PC-9 (cell line): ENCODE data around the gene BMP5. TPM values are rescaled to one million over a fixed set of nuclear protein-coding genes. Genes with fewer than 3 reads are reported as not detected.

Experiments
- BruUV-seq: library from RNA; stranded (reverse); fragments of 400-500 nt; replicated peaks from 2 replicates; lab custom pipeline; 2021; lab: Mats Ljungman, UMichigan
- CTCF ChIA-PET: fragments of 300-600 bp; sonication (Branson Sonifier 250); formaldehyde crosslinking; loops from one replicate; lab custom pipeline; 2022; ENCODE audit warnings: antibody characterized with exemption; lab: Charles Lee
- POLR2A ChIA-PET: fragments of 300-600 bp; sonication (Branson Sonifier 250); formaldehyde crosslinking; loops from one replicate; lab custom pipeline; 2022; ENCODE audit warnings: antibody characterized with exemption; ENCODE audit not compliant: unreplicated experiment; lab: Charles Lee
- DNase-seq, 2 experiments: peaks; one replicate each; pipeline versions ENCODE4 v3.0.0 to v3.0.0-alpha.2; 2015 to 2022; ENCODE audit warnings: mixed read lengths in 1 of 2
- H2AFZ ChIP-seq: fragments of 200-600 bp; sonication (generic); 2 replicates; pipeline ENCODE4 v1.8.1; 2017; ENCODE audit warnings: antibody characterized with exemption
- H3F3A ChIP-seq: fragments of 200-600 bp; sonication (generic); 2 replicates; pipeline ENCODE4 v1.8.1; 2017; ENCODE audit warnings: antibody characterized with exemption, mild to moderate bottlenecking, low read depth; ENCODE audit not compliant: insufficient read depth
- H3K27ac ChIP-seq: fragments of 200-600 bp; sonication (generic); 2 replicates; pipeline ENCODE4 v1.6.1; 2016; ENCODE audit warnings: mixed run types
- H3K27me3 ChIP-seq: fragments of 200-600 bp; sonication (generic); 2 replicates; pipeline ENCODE4 v1.6.1; 2016; ENCODE audit warnings: low read depth, mixed run types; ENCODE audit not compliant: insufficient read depth
- H3K36me3 ChIP-seq: fragments of 200-600 bp; sonication (generic); 2 replicates; pipeline ENCODE4 v1.6.1; 2016; ENCODE audit warnings: low read depth, mixed run types
- H3K4me1 ChIP-seq: fragments of 200-600 bp; sonication (generic); replicated peaks from 2 replicates; pipeline ENCODE4 v1.6.1; 2016; ENCODE audit warnings: mixed run types; ENCODE audit not compliant: insufficient read depth
- H3K4me2 ChIP-seq: fragments of 200-600 bp; sonication (generic); 2 replicates; pipeline ENCODE4 v1.6.1; 2017; ENCODE audit warnings: mixed run types
- H3K4me3 ChIP-seq: fragments of 200-600 bp; sonication (generic); 2 replicates; pipeline ENCODE4 v1.6.1; 2016; ENCODE audit warnings: mixed run types
- H3K79me2 ChIP-seq: fragments of 200-600 bp; sonication (generic); 2 replicates; pipeline ENCODE4 v1.6.1; 2017; ENCODE audit warnings: low read depth, mixed run types
- H3K9me2 ChIP-seq: fragments of 200-600 bp; sonication (generic); 2 replicates; pipeline ENCODE4 v1.8.1; 2017; ENCODE audit warnings: mild to moderate bottlenecking; ENCODE audit not compliant: insufficient read depth
- H3K9me3 ChIP-seq: fragments of 200-600 bp; sonication (generic); 2 replicates; pipeline ENCODE4 v1.8.1; 2016; ENCODE audit warnings: low read depth; ENCODE audit not compliant: insufficient read depth
- H4K20me1 ChIP-seq: fragments of 200-600 bp; sonication (generic); 2 replicates; pipeline ENCODE4 v1.8.1; 2017; ENCODE audit not compliant: insufficient read depth
- EZH2 ChIP-seq: fragments of 200-600 bp; sonication (generic); IDR thresholded peaks from 2 replicates; pipeline ENCODE4 v1.8.0; 2017; ENCODE audit warnings: antibody characterized with exemption, low read depth
- intact Hi-C: fragments of 100-400 bp; cut with micrococcal nuclease; formaldehyde crosslinking; loops from one replicate; pipeline ENCODE4 v1.10.0; 2022; ENCODE audit not compliant: unreplicated experiment
- total RNA-seq: library from RNA; stranded (reverse); gene quantifications from 2 replicates; pipeline ENCODE4 v1.2.3, GENCODE V29; 2021
- TF ChIP-seq, protein P1 (sequence below): fragments of 200-600 bp; sonication (generic); conservative IDR thresholded peaks from 2 replicates; pipeline ENCODE4 v1.6.1; 2017; ENCODE audit warnings: mixed run types, antibody characterized with exemption, mild to moderate bottlenecking, moderate library complexity

Gene BMP5
- total RNA-seq, 1 experiment from 2014 or later = 0.20 TPM

DNA sequence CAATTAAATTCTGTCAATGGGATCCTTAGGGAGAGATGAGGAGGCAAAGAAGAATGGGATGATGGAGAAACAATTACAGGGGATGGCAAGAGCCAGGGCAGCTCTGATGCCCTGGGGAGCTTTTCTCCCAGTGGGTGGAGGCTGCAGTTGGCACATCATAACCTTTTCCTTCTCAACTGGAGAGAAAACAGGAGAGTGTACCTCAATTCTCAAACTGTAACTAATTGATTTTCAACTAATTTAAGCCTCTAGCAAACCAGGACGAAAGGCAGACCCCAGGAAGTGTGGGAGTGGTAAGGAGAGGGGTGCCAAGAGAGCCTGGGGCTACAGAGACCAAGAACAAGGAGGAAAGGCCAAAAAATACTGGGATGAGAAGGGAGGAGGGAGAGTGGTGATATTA is 5.7 kb downstream of the BMP5 start:
- POLR2A ChIA-PET = interaction anchor here (0.6 to 0.7 kb wide), 4 partner anchors 25 to 119 kb away, joined by 3 read pairs; no protein-coding TSS in a partner anchor

DNA sequence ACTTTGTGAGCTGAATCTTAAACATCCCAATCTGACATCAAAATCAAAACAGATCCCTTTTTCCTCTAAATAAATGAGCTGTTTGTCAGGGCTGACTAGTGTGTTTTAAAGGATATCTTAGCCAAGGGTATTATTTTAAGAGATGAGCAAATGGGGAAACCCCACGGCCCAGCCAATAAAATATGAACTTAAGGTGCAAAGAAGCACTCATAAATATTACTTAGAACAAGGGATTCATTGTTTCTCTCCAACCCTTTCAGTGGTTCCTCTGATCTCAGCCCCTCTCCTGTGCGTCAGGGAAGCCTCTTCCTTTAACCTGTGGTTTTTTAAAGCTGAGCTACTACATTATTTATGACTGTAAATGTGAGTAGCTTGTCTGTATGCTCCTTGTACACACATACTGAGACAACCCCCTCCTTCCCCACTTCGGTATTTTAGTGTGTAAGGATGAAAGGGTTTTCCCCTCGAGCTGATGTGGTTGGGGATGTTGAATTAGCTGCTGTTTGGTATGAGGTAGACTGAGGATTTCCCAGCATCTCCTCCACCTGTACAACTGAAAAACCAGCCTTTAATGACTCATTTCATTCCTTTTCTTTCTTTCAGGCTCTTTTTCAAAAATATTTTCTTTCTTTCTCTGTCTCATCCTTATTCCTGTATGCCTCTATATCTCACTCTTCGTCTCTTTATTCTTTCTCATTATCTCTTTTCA is 6.5 kb downstream of the BMP5 start:
- Histone ChIP-seq H3K27me3 (no peaks in the 10 kb centered on the region), H2AFZ (peak overlapping the region; percentile 39; the same call in 1 of the 2 replicates), H3F3A (peaks cover 12% of the 10 kb centered on the region; the same call in 1 of the 2 replicates), H4K20me1 (no peaks in the 10 kb centered on the region), H3K9me2 (no peaks in the 10 kb centered on the region), H3K36me3 (no peaks in the 10 kb centered on the region), H3K4me2 (peak overlapping the region; percentile 24; the same call in 1 of the 2 replicates), H3K9me3 (peaks cover 3% of the 10 kb centered on the region; the same call in 1 of the 2 replicates), H3K4me3 (no peak overlapping the region), H3K79me2 (no peaks in the 10 kb centered on the region), H3K4me1 (peaks cover 29% of the 10 kb centered on the region), H3K27ac (peak overlapping the region; percentile 21; the same call in 1 of the 2 replicates)
- TF ChIP-seq, protein P1, sequence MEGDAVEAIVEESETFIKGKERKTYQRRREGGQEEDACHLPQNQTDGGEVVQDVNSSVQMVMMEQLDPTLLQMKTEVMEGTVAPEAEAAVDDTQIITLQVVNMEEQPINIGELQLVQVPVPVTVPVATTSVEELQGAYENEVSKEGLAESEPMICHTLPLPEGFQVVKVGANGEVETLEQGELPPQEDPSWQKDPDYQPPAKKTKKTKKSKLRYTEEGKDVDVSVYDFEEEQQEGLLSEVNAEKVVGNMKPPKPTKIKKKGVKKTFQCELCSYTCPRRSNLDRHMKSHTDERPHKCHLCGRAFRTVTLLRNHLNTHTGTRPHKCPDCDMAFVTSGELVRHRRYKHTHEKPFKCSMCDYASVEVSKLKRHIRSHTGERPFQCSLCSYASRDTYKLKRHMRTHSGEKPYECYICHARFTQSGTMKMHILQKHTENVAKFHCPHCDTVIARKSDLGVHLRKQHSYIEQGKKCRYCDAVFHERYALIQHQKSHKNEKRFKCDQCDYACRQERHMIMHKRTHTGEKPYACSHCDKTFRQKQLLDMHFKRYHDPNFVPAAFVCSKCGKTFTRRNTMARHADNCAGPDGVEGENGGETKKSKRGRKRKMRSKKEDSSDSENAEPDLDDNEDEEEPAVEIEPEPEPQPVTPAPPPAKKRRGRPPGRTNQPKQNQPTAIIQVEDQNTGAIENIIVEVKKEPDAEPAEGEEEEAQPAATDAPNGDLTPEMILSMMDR = no peak
- no peak for TF ChIP-seq EZH2
- ChIA-PET CTCF (interaction anchor here (0.6 to 1.0 kb wide), 3 partner anchors 13 to 1900 kb away, joined by 3 read pairs; no protein-coding TSS in a partner anchor), POLR2A (interaction anchor here (0.6 to 0.7 kb wide), 5 partner anchors 25 to 118 kb away, joined by 3 read pairs; no protein-coding TSS in a partner anchor)
- intact Hi-C loops = no loop called here
- BruUV-seq = no TSS peak
- peak; percentile 35 to 80 for DNase-seq

More for the DNA sequence above, 5.7 kb downstream of the BMP5 start:
- Histone ChIP-seq H3K4me3 (no peak overlapping the region), H3F3A (peaks cover 12% of the 10 kb centered on the region; the same call in 1 of the 2 replicates), H3K27ac (no peak overlapping the region), H3K27me3 (no peaks in the 10 kb centered on the region), H2AFZ (no peak overlapping the region), H4K20me1 (no peaks in the 10 kb centered on the region), H3K4me1 (peaks cover 29% of the 10 kb centered on the region), H3K79me2 (no peaks in the 10 kb centered on the region), H3K4me2 (peak overlapping the region; percentile 24; the same call in 1 of the 2 replicates), H3K36me3 (no peaks in the 10 kb centered on the region), H3K9me3 (no peaks in the 10 kb centered on the region), H3K9me2 (no peaks in the 10 kb centered on the region)
- TF ChIP-seq EZH2 = no peak
- TF ChIP-seq, protein P1 = no peak
- no TSS peak for BruUV-seq
- peak in 1 of 2 experiments; percentile 4 for DNase-seq
- intact Hi-C loops = no loop called here
- CTCF ChIA-PET = no interaction called here

DNA sequence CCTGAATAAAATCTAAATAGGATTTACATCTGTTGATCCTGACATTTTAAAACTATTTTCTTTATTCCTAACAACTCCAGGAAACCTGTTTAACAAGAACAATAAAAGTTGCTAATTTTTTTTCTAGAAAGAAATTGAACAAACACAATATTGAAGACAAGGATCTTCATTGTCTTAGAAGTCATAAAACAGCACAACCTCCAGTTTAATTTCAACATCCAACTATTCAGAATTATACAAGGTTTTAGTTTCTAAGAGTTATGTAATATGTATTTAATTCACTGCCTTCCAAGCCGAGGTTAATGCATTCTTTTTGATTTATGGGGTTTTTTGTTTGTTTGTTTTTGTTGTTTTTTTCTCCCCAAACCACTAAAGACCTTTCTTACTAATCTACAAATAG is 7.2 kb downstream of the BMP5 start:
- no peak overlapping the region for H3K4me3 ChIP-seq
- intact Hi-C loops = no loop called here
- BruUV-seq = no TSS peak
- H3K36me3 ChIP-seq = no peaks in the 10 kb centered on the region
- 0 out of 2 replicates have a peak overlapping the region, but pooled peaks have one; percentile 21 for H3K27ac ChIP-seq
- POLR2A ChIA-PET = no interaction called here
- peaks cover 4% of the 10 kb centered on the region; the same call in 1 of the 2 replicates for H3K9me3 ChIP-seq
- H3K79me2 ChIP-seq = no peaks in the 10 kb centered on the region
- no peaks in the 10 kb centered on the region for H3K27me3 ChIP-seq
- TF ChIP-seq EZH2 = no peak
- TF ChIP-seq, protein P1 = no peak
- peaks cover 12% of the 10 kb centered on the region; the same call in 1 of the 2 replicates for H3F3A ChIP-seq
- no peaks in the 10 kb centered on the region for H3K9me2 ChIP-seq
- no peak overlapping the region for H3K4me2 ChIP-seq
- peaks cover 29% of the 10 kb centered on the region for H3K4me1 ChIP-seq
- no peak for DNase-seq
- CTCF ChIA-PET = no interaction called here
- H2AFZ ChIP-seq = 0 out of 2 replicates have a peak overlapping the region, but pooled peaks have one; percentile 39
- no peaks in the 10 kb centered on the region for H4K20me1 ChIP-seq
